Panc1 (cell line): ENCODE results near the gene CXorf49B. TPM values are rescaled to one million over a fixed set of nuclear protein-coding genes. Genes with fewer than 3 reads are reported as not detected.

Experiments
- ATAC-seq: fragments of 200-7000 bp; cut with Tn5 transposase; 2 replicates; pipeline ENCODE4 v1.9.1; 2020; ENCODE audit warnings: mild to moderate bottlenecking, moderate library complexity
- BruUV-seq: library from RNA; stranded (reverse); fragments of 400-500 nt; replicated peaks from 2 replicates; lab custom pipeline; 2021; lab: Mats Ljungman, UMichigan
- CTCF ChIA-PET: fragments of 300-600 bp; sonication (Branson Sonifier 250); formaldehyde crosslinking; loops from one replicate; lab custom pipeline; 2022; ENCODE audit warnings: antibody characterized with exemption; lab: Charles Lee
- POLR2A ChIA-PET: fragments of 300-600 bp; sonication (Branson Sonifier 250); formaldehyde crosslinking; loops from one replicate; lab custom pipeline; 2022; ENCODE audit warnings: antibody characterized with exemption; lab: Charles Lee
- DNase-seq: peaks from one replicate; pipeline ENCODE4 v3.0.0-alpha.2; 2010; ENCODE audit warnings: low read depth, low spot score
- H3K27ac ChIP-seq: 2 replicates; pipeline ENCODE4 v1.5.1; 2011; ENCODE audit warnings: mild to moderate bottlenecking, low read length, inconsistent platforms
- H3K27me3 ChIP-seq: fragments of 200-500 bp; sonication (Bioruptor generic); 2 replicates; pipeline ENCODE4 v1.6.0; 2014; ENCODE audit warnings: low read length, inconsistent platforms; ENCODE audit not compliant: control insufficient read depth, insufficient read depth
- H3K36me3 ChIP-seq: fragments of 200-500 bp; sonication (Bioruptor generic); 2 replicates; pipeline ENCODE4 v1.5.1; 2014; ENCODE audit warnings: inconsistent platforms, mild to moderate bottlenecking, low read length, moderate library complexity; ENCODE audit not compliant: control insufficient read depth, insufficient read depth
- H3K4me1 ChIP-seq: 2 replicates; pipeline ENCODE4 v1.5.1; 2011; ENCODE audit warnings: inconsistent platforms, mild to moderate bottlenecking, low read length, moderate library complexity; ENCODE audit not compliant: control insufficient read depth, insufficient read depth
- H3K4me3 ChIP-seq, 2 experiments: 2 replicates each; pipeline ENCODE4 v1.5.1; 2011 to 2012; ENCODE audit warnings: low read depth in 2 of 2, low read length in 2 of 2, mild to moderate bottlenecking in 2 of 2, inconsistent platforms in 1 of 2, moderate library complexity in 1 of 2
- H3K9me3 ChIP-seq: fragments of 200-500 bp; sonication (Bioruptor generic); 2 replicates; pipeline ENCODE4 v1.5.1; 2014; ENCODE audit warnings: low read depth, mild to moderate bottlenecking, inconsistent platforms, low read length, moderate library complexity; ENCODE audit not compliant: control insufficient read depth, insufficient read depth
- POLR2AphosphoS5 ChIP-seq: IDR thresholded peaks from 2 replicates; pipeline ENCODE4 v1.6.1; 2012; ENCODE audit warnings: mild to moderate bottlenecking, low read depth, low read length, moderate library complexity
- SIN3A ChIP-seq: IDR thresholded peaks from 2 replicates; pipeline ENCODE4 v1.6.1; 2012; ENCODE audit warnings: low read depth, mild to moderate bottlenecking, low read length, moderate library complexity, borderline replicate concordance; ENCODE audit not compliant: insufficient read depth
- TCF7L2 ChIP-seq: IDR thresholded peaks from 2 replicates; pipeline ENCODE4 v1.6.1; 2011; ENCODE audit warnings: mild to moderate bottlenecking, low read depth, low read length, inconsistent platforms
- in situ Hi-C: cut with HindIII; loops from 2 replicates; pipeline ENCODE4 v1.10.0; 2016; ENCODE audit warnings: low sequenced_read_pairs, low pct_unique_long_range_greater_than_20kb
- intact Hi-C: fragments of 100-400 bp; cut with micrococcal nuclease; formaldehyde crosslinking; loops from one replicate; pipeline ENCODE4 v1.10.0; 2022; ENCODE audit not compliant: unreplicated experiment
- total RNA-seq: library from RNA; stranded (reverse); gene quantifications from one replicate; pipeline ENCODE4 v1.2.1, GENCODE V29; 2021; ENCODE audit not compliant: unreplicated experiment
- TF ChIP-seq, protein P1 (sequence below): fragments of 450-650 bp; IDR thresholded peaks from 2 replicates; pipeline ENCODE4 v1.5.1; 2017; ENCODE audit warnings: mild to moderate bottlenecking
- TF ChIP-seq, protein P2 (sequence below), 2 experiments: IDR thresholded peaks; 2 replicates each; pipeline ENCODE4 v1.6.1; 2011 to 2012; ENCODE audit warnings: low read depth in 2 of 2, control low read depth in 1 of 2, low read length in 1 of 2, mild to moderate bottlenecking in 1 of 2, moderate library complexity in 1 of 2; ENCODE audit not compliant: insufficient read depth in 1 of 2

The CXorf49B gene
- total RNA-seq, 1 experiment from 2014 or later, result not detected

DNA sequence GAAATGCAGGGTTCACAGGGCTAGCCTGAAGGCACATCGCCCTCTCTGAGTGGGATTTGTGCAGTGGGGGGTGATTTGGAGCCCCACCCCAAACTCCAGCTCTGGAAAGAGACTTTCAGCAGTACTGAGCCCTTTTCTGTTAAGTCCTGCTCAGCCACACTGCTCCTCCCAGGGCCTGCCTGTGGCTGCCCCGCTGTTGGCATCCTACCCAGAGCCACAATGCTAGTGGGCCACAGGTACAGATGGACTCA lies 52.7 kb downstream of the CXorf49B start:
- ChIA-PET CTCF (no interaction called here), POLR2A (no interaction called here)
- Histone ChIP-seq H3K36me3 (no peaks in the 10 kb centered on the region), H3K9me3 (no peaks in the 10 kb centered on the region), H3K4me1 (no peaks in the 10 kb centered on the region), H3K27ac (no peak overlapping the region), H3K4me3 (no peak overlapping the region), H3K27me3 (no peaks in the 10 kb centered on the region)
- TF ChIP-seq, protein P1, sequence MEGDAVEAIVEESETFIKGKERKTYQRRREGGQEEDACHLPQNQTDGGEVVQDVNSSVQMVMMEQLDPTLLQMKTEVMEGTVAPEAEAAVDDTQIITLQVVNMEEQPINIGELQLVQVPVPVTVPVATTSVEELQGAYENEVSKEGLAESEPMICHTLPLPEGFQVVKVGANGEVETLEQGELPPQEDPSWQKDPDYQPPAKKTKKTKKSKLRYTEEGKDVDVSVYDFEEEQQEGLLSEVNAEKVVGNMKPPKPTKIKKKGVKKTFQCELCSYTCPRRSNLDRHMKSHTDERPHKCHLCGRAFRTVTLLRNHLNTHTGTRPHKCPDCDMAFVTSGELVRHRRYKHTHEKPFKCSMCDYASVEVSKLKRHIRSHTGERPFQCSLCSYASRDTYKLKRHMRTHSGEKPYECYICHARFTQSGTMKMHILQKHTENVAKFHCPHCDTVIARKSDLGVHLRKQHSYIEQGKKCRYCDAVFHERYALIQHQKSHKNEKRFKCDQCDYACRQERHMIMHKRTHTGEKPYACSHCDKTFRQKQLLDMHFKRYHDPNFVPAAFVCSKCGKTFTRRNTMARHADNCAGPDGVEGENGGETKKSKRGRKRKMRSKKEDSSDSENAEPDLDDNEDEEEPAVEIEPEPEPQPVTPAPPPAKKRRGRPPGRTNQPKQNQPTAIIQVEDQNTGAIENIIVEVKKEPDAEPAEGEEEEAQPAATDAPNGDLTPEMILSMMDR, result no peak
- TF ChIP-seq TCF7L2 (no peak), SIN3A (no peak), POLR2AphosphoS5 (no peak)
- TF ChIP-seq, protein P2, sequence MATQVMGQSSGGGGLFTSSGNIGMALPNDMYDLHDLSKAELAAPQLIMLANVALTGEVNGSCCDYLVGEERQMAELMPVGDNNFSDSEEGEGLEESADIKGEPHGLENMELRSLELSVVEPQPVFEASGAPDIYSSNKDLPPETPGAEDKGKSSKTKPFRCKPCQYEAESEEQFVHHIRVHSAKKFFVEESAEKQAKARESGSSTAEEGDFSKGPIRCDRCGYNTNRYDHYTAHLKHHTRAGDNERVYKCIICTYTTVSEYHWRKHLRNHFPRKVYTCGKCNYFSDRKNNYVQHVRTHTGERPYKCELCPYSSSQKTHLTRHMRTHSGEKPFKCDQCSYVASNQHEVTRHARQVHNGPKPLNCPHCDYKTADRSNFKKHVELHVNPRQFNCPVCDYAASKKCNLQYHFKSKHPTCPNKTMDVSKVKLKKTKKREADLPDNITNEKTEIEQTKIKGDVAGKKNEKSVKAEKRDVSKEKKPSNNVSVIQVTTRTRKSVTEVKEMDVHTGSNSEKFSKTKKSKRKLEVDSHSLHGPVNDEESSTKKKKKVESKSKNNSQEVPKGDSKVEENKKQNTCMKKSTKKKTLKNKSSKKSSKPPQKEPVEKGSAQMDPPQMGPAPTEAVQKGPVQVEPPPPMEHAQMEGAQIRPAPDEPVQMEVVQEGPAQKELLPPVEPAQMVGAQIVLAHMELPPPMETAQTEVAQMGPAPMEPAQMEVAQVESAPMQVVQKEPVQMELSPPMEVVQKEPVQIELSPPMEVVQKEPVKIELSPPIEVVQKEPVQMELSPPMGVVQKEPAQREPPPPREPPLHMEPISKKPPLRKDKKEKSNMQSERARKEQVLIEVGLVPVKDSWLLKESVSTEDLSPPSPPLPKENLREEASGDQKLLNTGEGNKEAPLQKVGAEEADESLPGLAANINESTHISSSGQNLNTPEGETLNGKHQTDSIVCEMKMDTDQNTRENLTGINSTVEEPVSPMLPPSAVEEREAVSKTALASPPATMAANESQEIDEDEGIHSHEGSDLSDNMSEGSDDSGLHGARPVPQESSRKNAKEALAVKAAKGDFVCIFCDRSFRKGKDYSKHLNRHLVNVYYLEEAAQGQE (IDR thresholded peaks at IDR 0.05; ENCODE audit: insufficient read depth in 1 of 2, low read depth in 2 of 2, low read length in 1 of 2), result no peak
- in situ Hi-C loops (no loop called here), intact Hi-C loops (no loop called here)
- DNase-seq (no peak), ATAC-seq (no peak)
- no TSS peak for BruUV-seq

Other genes with a start within 250 kb of the CXorf49B start
- 174 TPM for gene OGT, start 230.2 kb upstream of the CXorf49B start, total RNA-seq
- 4.0 TPM for gene GCNA, start 184.9 kb upstream of the CXorf49B start, total RNA-seq
- gene CXCR3, start 144.8 kb upstream of the CXorf49B start, total RNA-seq, result not detected
- gene CXorf49, start 45.1 kb upstream of the CXorf49B start, total RNA-seq, result not detected
- 0.36 TPM for gene NHSL2, start 147.5 kb downstream of the CXorf49B start, total RNA-seq